Transverse colon (tissue), 4 donors: Measurements from ENCODE around the gene PRSS56. TPM values are rescaled to one million over a fixed set of nuclear protein-coding genes. Genes with fewer than 3 reads are reported as not detected.

Experiments used
- DNase-seq: peaks from one replicate; pipeline ENCODE4 v3.0.0-alpha.2; 2019
- H3K27ac ChIP-seq, 4 donors: fragments of 200-600 bp; sonication (generic); 2 replicates each; pipeline ENCODE4 v1.5.1; 2016 to 2018; ENCODE audit warnings: inconsistent platforms in 4 of 4
- H3K27me3 ChIP-seq: fragments of 200-600 bp; sonication (generic); 2 replicates; pipeline ENCODE4 v1.5.1; 2017; ENCODE audit warnings: inconsistent platforms
- H3K36me3 ChIP-seq, 4 donors: fragments of 200-600 bp; sonication (generic); 2 replicates each; pipeline ENCODE4 v1.5.1; 2017 to 2019; ENCODE audit warnings: inconsistent platforms in 4 of 4
- H3K4me1 ChIP-seq, 4 donors: fragments of 200-600 bp; sonication (generic); 2 replicates each; pipeline ENCODE4 v1.5.1; 2017 to 2020; ENCODE audit warnings: inconsistent platforms in 4 of 4
- H3K4me3 ChIP-seq, 4 donors: fragments of 200-600 bp; sonication (generic); 1 replicate in 1 of 4; 2 replicates in 3 of 4; pipeline versions ENCODE4 v1.5.1 to v1.6.1; 2017 to 2019; ENCODE audit warnings: inconsistent platforms in 4 of 4
- H3K9me3 ChIP-seq, 2 donors: fragments of 200-600 bp; sonication (generic); 2 replicates each; pipeline ENCODE4 v1.5.1; 2017 to 2019; ENCODE audit warnings: inconsistent platforms in 2 of 2
- EP300 ChIP-seq: sonication (generic); formaldehyde crosslinking; IDR thresholded peaks from one replicate; pipeline ENCODE4 v1.6.1; 2017; ENCODE audit warnings: antibody characterized with exemption, low read depth
- POLR2A ChIP-seq: fragments of 450-650 bp; IDR thresholded peaks from one replicate; pipeline ENCODE4 v1.6.1; 2016; ENCODE audit warnings: antibody characterized with exemption, mild to moderate bottlenecking, moderate library complexity
- POLR2AphosphoS5 ChIP-seq, 3 donors: sonication (generic); formaldehyde crosslinking; IDR thresholded peaks; one replicate each; pipeline ENCODE4 v1.6.1; 2016; ENCODE audit warnings: antibody characterized with exemption in 3 of 3
- WGBS, 2 donors: methylation state at CpG; one replicate each; pipeline ENCODE4 v1.1.5; 2018; ENCODE audit warnings: low coverage in 1 of 2; 5-methylcytosine and 5-hydroxymethylcytosine counted together
- in situ Hi-C, 4 donors: fragments of 200-750 bp; cut with MboI; loops; one replicate each; pipeline versions ENCODE4 v1.15.0 to v1.15.1; 2017; ENCODE audit warnings: low sequenced_read_pairs in 3 of 4, low pct_ligation_motif_present in 1 of 4, low pct_unique_long_range_greater_than_20kb in 1 of 4
- intact Hi-C: fragments of 100-400 bp; cut with DNase I; formaldehyde crosslinking; loops from one replicate; pipeline ENCODE4 v1.15.1; 2023; ENCODE audit warnings: low total_unique reads
- total RNA-seq, 4 donors: library from RNA; depleted of rRNA; stranded (reverse); fragments of >200 nt; gene quantifications; one replicate each; pipeline ENCODE4 v1.1.0, GENCODE V29; 2016
- TF ChIP-seq, protein P1 (sequence below), 5 experiments: fragments of 200-600 bp in 3 of 5; fragments of 450-650 bp in 2 of 5; sonication (generic) in 3 of 5; IDR thresholded peaks; 1 replicate in 2 of 5; 2 replicates in 3 of 5; pipeline ENCODE4 v1.5.1; 2016 to 2017; ENCODE audit warnings: antibody characterized with exemption in 5 of 5, inconsistent platforms in 3 of 5, mild to moderate bottlenecking in 2 of 5, moderate library complexity in 1 of 5

The PRSS56 gene
- total RNA-seq, 4 donors from 2014 or later, result not detected

DNA sequence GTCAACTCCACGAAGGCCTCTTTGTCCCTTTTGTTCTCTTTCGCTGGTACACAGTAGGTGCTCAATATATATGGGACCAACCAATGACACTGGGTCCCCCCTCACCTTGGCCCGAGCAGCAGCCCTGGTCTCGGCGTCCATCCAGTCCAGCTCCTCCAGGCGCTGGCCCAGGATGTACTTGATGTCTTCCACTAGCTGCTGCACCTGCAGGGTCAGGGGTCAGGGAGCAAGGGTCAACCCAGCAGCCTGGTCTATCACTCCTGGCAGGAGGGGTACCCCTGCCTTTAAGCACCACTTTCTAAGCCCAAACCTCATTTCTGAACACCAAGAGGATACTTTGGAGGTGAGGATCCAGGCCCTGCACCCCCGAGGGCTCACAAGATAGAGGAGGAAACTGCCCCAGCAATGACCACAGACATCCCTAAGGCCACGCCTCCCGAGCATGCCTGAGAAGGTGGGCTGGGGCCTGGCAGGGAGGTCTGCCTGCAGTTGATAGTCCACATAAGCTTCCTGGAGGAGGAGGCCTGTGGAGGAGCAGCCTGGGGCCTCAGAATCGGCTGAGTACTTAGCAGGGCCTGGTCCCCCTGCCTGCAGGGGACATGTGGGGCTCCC lies 36.8 kb upstream of the PRSS56 start:
- Histone ChIP-seq H3K4me3 (no peak overlapping the region), H3K4me1 (peaks cover 0 to 17% (median 7%) of the 10 kb centered on the region in 4 donors), H3K9me3 (no peaks in the 10 kb centered on the region), H3K36me3 (no peaks in the 10 kb centered on the region), H3K27me3 (peaks cover 68% of the 10 kb centered on the region), H3K27ac (no peak overlapping the region)
- TF ChIP-seq, protein P1, sequence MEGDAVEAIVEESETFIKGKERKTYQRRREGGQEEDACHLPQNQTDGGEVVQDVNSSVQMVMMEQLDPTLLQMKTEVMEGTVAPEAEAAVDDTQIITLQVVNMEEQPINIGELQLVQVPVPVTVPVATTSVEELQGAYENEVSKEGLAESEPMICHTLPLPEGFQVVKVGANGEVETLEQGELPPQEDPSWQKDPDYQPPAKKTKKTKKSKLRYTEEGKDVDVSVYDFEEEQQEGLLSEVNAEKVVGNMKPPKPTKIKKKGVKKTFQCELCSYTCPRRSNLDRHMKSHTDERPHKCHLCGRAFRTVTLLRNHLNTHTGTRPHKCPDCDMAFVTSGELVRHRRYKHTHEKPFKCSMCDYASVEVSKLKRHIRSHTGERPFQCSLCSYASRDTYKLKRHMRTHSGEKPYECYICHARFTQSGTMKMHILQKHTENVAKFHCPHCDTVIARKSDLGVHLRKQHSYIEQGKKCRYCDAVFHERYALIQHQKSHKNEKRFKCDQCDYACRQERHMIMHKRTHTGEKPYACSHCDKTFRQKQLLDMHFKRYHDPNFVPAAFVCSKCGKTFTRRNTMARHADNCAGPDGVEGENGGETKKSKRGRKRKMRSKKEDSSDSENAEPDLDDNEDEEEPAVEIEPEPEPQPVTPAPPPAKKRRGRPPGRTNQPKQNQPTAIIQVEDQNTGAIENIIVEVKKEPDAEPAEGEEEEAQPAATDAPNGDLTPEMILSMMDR (IDR thresholded peaks at IDR 0.05), result no peak
- in situ Hi-C loops (no loop called here), intact Hi-C loops (no loop called here)
- WGBS, 2 donors, result 81 to 100% methylated on average over 1 to 10 of the region's 10 CpGs
- no peak for DNase-seq

DNA sequence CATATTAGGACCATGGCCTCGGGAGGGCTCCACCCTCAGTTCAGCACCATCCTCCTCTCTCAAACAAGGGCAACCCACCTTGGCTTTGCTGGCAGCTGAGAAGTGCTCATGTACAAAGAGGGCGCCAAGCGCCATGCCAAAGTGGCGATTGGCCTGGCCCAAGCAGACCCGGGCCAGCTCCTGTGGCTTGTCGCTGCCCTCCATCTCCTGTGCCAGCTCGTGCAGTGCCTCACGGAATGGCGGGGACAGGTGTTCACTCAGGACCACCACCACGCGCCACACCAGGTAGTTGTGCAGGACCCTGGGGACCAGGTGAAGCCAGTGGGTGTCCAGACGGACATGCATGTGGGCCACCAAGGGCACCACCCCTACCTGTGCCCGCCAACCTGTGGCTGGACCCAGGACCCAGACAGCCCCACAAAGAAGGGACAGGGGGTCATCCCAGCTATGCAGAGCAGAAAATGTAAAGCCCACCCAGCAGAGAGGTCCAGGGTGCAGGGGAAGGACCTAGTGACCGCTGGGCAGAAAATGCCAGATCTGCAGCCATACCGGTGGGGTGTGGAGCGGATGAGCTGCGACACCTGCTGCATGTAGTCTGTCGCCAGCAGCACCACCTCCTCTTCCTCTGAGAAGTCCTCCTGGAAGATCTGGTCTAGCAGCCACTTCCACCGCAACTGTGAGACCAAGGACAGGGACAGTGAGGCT lies 36.1 kb upstream of the PRSS56 start:
- in situ Hi-C loops, result no loop called here
- H3K4me1 ChIP-seq, result peaks cover 0 to 17% (median 7%) of the 10 kb centered on the region in 4 donors
- DNase-seq, result no peak
- no peak overlapping the region for H3K27ac ChIP-seq
- 80 to 89% methylated on average over 1 to 17 of the region's 19 CpGs for WGBS, 2 donors
- no peaks in the 10 kb centered on the region for H3K36me3 ChIP-seq
- H3K9me3 ChIP-seq, result no peaks in the 10 kb centered on the region
- H3K27me3 ChIP-seq, result peaks cover 75% of the 10 kb centered on the region
- TF ChIP-seq POLR2AphosphoS5 (IDR thresholded peaks at IDR 0.05) (no peak), EP300 (no peak), POLR2A (no peak)
- TF ChIP-seq, protein P1 (IDR thresholded peaks at IDR 0.05), result no peak
- intact Hi-C loops, result no loop called here
- H3K4me3 ChIP-seq, result no peak overlapping the region

DNA sequence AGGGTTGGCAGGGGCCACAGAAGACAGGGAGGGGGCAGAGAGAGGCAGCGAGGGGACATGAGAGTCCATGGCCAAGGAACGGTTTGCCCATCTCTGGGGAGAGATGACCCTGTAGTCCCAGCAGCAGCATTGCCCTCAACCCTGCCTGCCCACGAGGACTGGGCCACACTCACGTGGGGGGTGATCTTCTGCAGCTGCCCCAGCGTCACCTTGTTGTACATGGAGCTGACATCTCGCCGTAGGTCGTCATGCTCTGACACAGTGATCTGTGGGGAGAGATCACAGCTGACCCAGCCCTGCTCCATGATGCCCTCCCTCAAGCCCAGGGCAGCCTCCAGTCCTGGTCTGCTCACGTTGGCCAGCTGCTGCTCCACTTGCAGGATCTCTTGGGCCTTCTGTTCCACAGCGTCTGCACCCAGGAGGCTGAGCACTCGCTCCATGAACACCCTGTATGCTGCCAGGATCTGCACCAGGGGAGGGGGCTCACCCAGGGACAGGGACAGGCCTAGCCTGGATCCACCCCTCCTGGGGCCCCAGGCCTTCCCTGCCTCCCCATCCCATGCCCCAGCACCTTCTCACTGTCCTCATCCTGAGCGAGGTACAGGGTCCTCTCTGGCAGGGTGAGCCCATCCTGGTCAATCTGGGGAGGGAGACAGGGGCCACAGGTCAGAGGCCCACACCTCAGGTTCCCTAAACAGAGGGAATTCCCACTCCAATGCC lies 35.4 kb upstream of the PRSS56 start:
- TF ChIP-seq POLR2A, result no peak
- no peak for TF ChIP-seq EP300
- TF ChIP-seq, protein P1 (IDR thresholded peaks at IDR 0.05), result no peak
- no peak for TF ChIP-seq POLR2AphosphoS5 (IDR thresholded peaks at IDR 0.05)
- H3K27me3 ChIP-seq, result peaks cover 75% of the 10 kb centered on the region
- H3K9me3 ChIP-seq, result no peaks in the 10 kb centered on the region
- 80% methylated on average over 11 of the region's 12 CpGs; no CpG with 5 or more reads in 1 of the 2 donors for WGBS, 2 donors
- H3K4me3 ChIP-seq, result no peak overlapping the region
- no peak for DNase-seq
- H3K36me3 ChIP-seq, result no peaks in the 10 kb centered on the region
- no peak overlapping the region for H3K27ac ChIP-seq
- H3K4me1 ChIP-seq, result peaks cover 0 to 17% (median 7%) of the 10 kb centered on the region in 4 donors
- in situ Hi-C loops, result no loop called here
- intact Hi-C loops, result no loop called here

DNA sequence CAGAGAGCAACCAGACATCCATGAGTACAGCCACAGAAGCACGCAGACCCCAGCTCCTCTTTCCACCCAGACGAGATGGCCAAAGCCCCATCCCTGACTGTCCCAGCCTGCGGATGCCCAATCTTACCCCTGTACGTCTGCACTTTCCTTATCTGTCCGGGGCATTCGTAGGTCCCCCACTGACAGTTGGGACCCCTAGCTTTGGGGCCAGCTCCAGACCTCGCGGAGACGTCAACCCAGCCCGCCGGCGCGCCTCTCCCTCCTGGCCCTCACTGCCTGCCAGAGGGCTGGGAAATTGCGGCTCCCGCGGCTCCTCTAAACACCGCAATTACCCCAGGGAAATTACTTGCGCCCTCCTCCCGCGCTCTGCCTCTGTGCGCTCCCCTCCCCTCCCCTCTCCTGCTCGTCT lies 34.8 kb upstream of the PRSS56 start:
- Histone ChIP-seq H3K36me3 (no peaks in the 10 kb centered on the region), H3K4me1 (peaks cover 0 to 17% (median 7%) of the 10 kb centered on the region in 4 donors), H3K27me3 (peaks cover 74% of the 10 kb centered on the region), H3K9me3 (no peaks in the 10 kb centered on the region), H3K4me3 (no peak overlapping the region), H3K27ac (no peak overlapping the region)
- 10% methylated on average over 20 of the region's 22 CpGs; no CpG with 5 or more reads in 1 of the 2 donors for WGBS, 2 donors
- no peak for DNase-seq
- TF ChIP-seq EP300 (no peak), POLR2A (no peak), POLR2AphosphoS5 (IDR thresholded peaks at IDR 0.05) (no peak)
- TF ChIP-seq, protein P1 (IDR thresholded peaks at IDR 0.05), result no peak
- in situ Hi-C loops, result no loop called here
- intact Hi-C loops, result no loop called here
